Activated CD4-positive, alpha-beta T cell treated with anti-CD3 and anti-CD28 coated beads, Interleukin-2, amount 50 U/mL, for 16 hours (primary cell): ENCODE results near the gene ACACA.
"Not testable (repeated sequence)": the region's sequence is repeated elsewhere in the genome, so short reads cannot be mapped to it uniquely, and the experiment has no call there.

ENCODE experiments used
- DNase-seq: peaks from one replicate; pipeline ENCODE4 v3.0.0-alpha.2; 2020

The ACACA gene

GRCh38 chr17:37392024-37392590 lies 14.5 kb downstream of the ACACA start:
- peak; percentile 56 for DNase-seq

DNA sequence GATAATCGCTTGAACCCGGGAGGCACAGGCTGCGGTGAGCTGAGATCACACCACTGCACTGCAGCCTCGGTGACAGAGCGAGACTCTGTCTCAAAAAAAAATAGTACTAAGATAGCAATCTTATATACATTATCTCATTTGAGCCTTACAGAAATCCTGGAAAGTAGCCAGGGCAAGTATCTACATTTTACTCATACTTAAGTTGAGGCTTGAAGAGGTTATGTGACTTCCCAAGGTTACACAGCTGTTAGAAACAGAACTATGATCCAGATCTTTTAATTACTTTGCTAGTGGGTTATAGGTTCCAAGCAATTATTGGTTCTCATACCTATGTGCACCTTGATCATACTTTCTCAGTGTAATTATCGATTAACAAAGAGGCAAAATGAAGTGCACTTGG lies 15.5 kb downstream of the ACACA start:
- DNase-seq = no peak

DNA sequence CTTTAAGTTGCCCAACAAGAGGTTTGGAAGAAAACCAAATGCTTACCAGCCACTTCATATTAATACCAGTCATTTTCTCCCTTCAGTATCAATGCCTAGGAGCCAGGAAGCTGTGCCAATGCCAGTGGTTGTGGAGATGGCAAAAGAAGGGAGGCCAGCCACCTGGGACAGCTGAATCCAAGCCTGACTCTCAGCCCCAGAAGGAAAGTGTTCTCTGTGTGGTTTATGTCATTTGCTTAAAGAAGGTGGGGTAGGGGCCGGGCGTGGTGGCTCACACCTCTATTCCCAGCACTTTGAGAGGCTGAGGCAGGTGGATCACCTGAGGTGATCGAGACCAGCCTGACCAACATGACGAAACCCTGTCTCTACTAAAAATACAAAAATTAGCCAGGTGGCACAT lies 17.5 kb downstream of the ACACA start:
- no peak for DNase-seq

DNA sequence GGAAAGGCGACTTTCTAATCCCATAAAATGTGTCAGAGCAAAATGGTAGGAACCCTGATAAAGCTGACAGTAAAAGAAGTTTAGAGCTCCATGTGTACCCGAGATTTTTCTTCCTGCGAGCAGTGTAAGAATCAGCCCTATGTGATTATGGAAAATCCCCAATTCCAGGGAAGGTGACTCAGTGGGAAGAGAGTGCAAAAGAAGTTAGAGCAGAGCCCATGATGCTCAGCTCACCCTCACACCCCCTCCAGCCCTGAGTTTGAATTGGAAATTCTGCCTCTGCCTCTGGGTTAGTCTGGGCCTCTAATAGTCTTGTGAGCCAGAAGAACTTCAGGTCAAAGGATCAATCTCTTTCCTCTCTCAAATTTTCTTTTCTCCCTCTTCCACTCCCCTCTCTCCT lies 18.4 kb downstream of the ACACA start:
- no peak for DNase-seq

DNA sequence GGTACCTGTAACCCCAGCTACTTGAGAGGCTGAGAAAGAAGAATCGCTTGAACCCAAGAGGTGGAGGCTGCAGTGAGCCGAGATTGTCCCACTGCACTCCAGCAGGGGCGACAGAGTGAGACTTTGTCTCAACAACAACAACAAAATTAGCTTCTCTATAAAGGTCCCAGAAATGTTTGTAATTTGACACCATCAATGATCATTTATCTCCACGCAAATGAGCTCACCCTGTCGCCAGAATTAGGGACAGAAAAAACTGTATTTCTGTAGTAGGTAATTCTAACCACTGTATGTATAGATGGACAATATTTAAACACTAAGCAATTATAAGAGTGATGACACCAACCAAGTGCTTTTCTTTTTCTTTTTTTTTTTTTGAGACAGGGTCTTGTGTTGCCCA lies 20.2 kb downstream of the ACACA start:
- no peak for DNase-seq

DNA sequence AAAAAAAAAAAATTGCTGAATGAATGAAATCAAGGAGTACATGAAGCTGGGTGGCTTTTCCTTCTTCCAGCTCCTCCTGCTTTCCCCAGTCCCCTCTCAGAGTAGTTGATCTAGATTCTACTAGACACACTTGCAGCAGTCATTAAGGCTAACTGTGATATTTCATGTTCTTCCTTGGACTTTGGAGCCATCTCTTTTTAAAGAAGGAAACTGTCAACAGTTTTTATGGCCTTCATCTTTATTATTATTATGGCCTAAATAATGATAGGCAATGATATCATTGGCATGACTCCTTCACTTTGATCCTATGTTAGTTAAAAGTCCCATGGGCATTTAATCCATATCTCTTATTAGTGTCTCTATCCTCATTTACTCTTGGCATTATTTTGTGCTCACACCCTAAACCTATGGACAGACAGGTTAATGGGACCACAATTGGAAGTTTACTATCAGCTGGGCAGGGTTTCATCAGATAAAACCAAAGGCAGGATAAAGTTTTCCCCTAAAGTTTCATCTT lies 21.1 kb downstream of the ACACA start:
- no peak for DNase-seq

DNA sequence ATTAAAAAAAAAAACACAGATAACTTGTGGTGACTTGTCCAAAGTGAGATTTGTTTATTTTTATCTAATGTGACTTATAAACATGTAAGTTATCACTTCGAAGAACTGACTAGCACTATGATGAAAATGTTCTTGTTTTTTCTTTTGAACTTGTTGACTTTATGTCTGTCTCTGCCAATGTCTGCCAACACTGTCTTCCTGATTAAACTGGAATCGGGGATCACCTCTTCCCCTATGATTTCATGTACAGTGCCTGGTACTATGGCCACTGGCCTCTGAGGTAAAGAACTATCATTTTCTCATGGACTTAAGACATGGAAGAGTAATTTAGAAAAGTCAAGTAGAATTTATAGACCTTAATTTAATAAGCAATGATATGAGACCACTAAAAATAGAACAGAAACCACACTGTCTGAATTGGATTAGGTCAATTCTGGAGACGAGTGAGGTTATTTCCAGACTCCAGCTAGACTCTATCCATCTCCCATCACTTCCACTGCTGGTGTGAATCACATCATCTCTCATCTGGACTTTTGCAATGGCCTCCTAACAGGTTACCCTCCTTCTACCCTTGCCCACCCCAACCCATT lies 22.0 kb downstream of the ACACA start:
- no peak for DNase-seq

GRCh38 chr17:37382056-37382455 lies 24.6 kb downstream of the ACACA start:
- no peak for DNase-seq

GRCh38 chr17:37375706-37376105 lies 30.9 kb downstream of the ACACA start, which contains the start of gene C17orf78:
C17orf78 (plus strand) TSS chr17:37375985; CDS start chr17:37376093, 108 bp downstream.
- no peak for DNase-seq

DNA sequence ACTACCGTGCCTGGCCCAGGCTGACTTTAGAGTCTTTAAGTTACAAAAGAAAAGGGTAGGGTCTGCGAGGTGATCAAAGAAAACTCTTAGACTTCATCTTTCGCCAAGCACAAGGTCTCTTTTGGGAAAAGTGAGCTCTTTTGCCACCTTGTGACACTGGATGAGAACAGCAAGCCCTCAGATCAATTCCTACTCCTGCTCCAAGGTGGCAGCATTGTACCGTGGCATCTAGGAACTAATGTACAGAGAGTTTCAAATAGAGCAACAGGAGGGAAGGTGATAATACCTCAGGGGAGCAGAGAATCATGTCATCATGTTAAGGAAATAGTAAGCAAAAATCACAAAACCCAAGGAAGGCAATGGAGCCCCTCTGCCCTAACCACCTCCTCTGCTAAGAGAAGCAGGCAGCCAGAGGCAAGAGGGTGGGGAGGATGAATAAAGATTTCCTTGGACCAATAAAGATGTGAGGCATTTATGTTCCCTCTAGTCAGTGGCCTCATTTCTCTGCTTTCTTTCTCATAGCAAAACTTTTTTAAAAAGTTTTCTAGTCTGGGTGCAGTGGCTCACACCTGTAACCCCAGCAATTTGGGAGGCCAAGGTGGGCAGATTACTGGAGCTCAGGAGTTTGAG lies 33.0 kb downstream of the ACACA start:
- DNase-seq = peak; percentile 85

DNA sequence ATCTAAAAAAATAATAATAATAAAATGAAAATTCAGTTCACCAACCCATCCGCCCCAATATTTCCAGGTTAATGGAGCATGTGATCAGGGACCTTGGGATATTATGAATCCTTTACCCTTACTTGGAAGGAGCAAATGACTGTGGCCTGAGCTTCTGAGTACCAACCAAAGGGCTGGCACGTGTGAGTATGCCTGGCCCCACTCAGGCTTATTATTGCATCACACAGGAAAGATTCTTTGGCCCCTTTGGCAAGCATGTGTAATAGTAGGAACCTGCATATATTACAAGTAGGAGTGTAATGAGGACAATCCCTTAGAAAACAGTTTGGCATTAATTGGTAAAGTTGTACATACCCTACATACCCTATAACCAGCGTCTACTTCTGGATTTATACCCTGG lies 38.1 kb downstream of the ACACA start:
- DNase-seq = no peak

- DNase-seq = no peak
These were observed 41.0 kb downstream of the ACACA start for GRCh38 chr17:37365589-37365988.

DNA sequence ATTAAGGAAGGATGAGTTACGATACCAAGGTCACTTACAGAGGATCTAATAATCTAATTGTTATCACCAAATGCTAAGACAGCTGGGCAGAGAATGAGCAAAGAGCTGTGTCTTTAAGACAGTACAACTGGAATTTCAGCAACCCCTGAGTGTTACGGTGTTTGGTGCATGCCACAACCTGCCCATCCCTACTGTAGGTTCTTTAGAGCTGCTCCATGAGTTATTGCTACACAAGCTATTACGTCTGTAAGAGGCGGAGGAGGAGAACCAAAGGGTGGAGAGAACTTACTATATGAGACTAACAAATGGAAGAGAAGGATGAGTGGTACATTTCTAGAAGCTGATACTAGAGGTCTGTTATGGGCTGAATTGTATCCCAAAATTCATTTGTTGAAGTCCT lies 45.1 kb downstream of the ACACA start:
- DNase-seq = no peak

DNA sequence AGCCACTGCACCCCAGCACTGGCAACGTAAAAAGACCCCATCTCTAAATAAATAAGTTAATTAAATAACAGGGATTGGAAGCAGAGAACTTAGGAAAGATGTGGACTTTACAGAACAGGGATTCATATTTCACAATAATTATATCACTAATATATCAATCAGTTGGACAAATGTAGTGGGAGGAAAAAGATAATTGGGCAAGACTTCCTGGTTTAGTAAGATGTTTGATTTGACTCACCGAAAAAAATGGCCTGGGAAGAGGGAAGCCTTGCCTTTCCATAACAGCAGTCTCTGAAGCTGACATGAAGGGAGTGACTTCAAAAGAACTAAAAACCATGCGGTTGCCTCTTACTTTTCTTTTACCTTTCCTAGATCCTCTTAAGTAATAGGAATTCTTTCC lies 46.0 kb downstream of the ACACA start:
- DNase-seq = no peak

DNA sequence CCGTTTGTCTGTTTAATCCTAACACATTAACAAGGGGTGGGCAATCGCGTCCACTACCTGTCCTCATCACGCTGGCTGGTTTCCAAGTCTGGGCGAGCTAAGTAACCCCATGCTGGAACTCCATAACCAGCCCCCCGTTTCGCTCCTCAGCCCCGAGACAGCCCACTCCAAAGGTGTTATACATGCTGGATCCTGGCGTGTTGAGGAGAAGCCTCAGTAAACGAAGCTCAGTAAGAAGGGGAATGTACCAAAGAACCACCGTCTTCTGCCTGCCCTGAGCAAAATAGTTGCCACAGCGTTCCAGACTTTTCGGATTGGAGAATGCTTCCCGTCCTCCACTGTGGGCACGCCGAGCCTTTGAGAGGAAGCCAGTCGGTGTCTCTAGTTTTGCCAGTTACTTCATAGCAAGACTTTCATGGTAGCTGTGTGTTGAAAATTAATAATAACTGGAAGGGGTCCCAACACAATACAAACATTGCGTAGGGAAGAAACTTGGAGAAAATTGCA lies 46.9 kb downstream of the ACACA start:
- no peak for DNase-seq

GRCh38 chr17:37358830-37359681 lies 47.6 kb downstream of the ACACA start:
- DNase-seq = peak; percentile 96

DNA sequence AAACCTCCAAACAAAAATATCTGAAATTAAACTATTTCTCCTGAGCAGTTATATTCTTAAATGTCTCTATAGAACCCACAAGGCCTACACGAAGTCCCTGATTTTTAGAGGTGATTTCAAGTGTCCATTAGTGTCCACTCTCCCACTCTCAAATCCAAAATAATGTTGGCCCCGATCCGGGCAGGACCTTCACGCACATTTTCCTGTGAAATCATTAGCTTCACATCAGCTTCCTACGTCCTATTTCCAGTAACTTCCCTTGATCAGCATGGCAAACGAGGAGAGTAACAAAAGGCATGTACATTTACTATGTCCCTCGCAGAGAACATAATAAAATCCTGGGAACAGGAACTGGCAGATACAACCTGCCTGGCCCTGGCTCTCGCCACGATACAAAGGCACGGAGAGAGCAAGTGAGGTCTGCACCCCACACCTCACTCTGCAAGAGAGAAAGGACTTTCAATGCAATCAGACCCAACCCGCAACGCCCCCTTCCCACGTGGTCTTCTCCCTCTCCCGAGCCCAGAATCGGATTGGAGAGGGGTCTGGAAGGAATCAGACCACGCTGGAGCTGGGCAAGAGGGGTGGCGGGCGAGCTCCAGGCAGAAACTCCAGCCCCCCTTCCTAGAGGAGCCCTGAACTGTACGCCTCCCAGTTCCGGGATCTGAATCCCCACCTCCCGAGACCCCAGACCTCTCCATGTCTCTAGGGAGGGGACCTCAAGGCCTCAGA lies 48.4 kb downstream of the ACACA start:
- DNase-seq = peak; percentile 52

- not testable (repeated sequence) for DNase-seq
These were observed 49.7 kb downstream of the ACACA start for GRCh38 chr17:37356796-37357569.

DNA sequence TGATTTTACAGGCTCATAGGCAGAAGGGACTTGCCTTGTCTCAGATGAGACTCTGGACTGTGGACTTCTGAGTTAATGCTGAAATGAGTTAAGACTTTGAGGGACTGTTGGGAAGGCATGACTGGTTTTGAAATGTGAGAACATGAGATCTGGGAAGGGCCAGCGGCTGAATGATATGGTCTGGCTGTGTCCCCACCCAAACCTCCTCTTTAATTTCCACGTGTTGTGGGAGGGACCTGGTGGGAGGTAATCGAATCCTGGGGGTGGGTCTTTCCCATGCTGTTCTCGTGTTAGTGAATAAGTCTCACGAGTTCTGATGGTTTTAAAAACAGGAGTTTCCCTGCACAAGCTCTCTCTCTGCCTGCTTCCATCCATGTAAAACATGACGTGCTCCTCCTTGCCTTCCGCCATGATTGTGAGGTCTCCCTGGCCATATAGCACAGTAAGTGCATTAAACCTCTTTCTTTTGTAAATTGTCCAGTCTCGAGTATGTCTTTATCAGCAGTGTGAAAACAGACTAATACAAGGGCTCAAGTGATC lies 59.7 kb downstream of the ACACA start:
- not testable (repeated sequence) for DNase-seq

- DNase-seq = peak; percentile 66
These were observed 62.1 kb downstream of the ACACA start for GRCh38 chr17:37344519-37344918.

- no peak for DNase-seq
These were observed 64.0 kb downstream of the ACACA start for GRCh38 chr17:37342589-37342988.
